HK-2 (cell line): ENCODE measurements around the gene RUFY3.
"Not testable (repeated sequence)": the region's sequence is repeated elsewhere in the genome, so short reads cannot be mapped to it uniquely, and the experiment has no call there.

Experiments
- DNase-seq: peaks from one replicate; pipeline ENCODE4 v3.0.0-alpha.2; 2018; ENCODE audit not compliant: unreplicated experiment

RUFY3 gene

GRCh38 chr4:70706044-70706461, 15.7 kb upstream of the RUFY3 start:
- DNase-seq: no peak

- DNase-seq: no peak
Measured at GRCh38 chr4:70706516-70706915, 15.2 kb upstream of the RUFY3 start.

GRCh38 chr4:70709611-70710205, 12.1 kb upstream of the RUFY3 start:
- DNase-seq: no peak

DNA sequence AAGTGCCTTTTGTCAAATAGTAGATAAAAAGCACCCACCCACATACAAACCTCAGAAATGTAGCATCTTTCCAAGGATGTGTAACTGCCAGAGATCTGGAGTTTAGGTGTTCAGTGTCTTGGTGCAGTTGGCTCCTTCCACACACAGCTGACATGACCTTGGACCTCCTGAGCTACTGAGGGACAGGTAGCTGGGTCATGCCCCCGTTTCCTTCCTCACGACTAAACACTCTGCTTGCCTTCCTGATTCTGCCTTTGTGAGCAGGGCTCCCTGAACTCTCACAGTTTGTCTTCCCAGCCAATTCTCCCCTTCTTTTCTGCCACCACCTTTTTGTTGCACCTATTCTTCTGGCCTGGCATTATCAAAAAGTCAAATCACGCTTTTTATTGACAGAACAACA, 10.2 kb upstream of the RUFY3 start:
- no peak for DNase-seq

- no peak for DNase-seq
Measured at GRCh38 chr4:70712150-70712549, 9.6 kb upstream of the RUFY3 start.

DNA sequence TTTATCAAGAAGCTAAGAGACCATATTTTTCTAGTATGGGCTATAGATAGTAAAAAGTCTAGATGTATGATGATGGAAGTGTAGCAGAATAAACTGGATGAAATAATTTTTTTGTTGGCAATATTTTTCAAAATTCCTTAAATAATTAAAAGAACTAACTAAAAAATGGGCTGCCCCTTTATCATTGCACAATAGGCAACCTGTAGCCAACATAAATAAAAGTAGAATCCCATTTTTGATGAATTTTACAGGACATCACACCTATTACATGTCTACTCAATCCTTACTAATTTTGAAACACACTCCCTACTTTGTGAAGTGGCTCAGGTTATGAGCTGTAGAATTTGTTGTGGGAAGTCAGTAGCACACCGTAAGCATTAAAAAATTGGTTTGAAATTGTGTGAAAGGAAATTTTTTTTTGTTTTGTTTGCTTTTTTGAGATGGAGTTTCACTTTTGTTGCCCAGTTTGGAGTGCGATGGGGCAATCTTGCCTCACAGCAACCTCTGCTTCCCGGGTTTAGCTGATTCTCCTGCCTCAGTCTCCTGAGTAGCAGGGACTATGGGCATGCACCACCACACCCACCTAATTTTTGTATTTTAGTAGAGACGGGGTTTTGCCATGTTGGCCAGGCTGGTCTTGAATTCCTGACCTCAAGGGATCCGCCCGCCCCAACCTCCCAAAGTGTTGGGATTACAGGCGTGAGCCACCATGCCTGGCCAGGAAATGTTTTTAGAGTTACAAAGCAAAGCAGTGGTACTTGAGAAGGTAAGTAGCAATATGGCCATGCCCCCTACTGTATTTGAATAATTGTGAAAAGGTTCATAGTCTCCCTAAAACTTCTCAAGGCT, 8.9 kb upstream of the RUFY3 start:
- no peak for DNase-seq

GRCh38 chr4:70713453-70714078, 8.2 kb upstream of the RUFY3 start:
- DNase-seq: no peak

DNA sequence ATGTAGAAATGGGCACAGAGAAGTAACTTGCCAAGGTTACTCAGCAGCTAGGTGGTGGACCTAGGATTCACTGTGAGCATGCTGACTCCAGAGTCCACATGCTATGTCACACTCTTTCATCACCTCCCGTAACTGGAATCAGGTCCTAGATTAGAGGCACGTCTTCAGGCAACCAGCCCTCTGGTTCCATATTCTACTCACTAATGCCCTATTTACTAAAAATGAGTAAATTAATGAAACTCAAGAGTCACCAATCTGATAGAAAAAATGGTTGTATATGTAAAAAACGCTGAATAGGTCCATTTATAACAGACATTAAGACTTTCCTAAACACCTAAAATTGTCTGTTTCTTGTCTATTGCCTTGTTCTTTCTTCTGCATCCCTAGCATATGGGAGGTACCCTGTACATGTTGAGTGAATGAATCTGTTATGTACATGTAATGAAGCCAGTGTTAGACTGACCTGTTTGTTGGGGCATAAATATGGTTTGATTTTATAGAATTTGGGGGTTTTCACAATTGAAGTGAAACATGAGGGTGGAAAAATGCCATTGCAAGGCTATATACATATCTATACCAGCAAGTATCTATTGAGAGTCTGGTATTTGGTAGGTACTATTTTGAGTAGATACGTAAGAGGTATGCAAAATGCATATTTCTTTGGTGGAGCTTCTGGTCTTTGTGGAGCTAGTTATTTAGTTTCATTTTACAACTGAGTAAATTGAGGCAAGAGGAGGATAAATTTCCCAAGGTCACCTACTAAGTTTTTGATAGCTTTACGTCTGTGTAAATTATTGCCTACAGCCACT, 7.5 kb upstream of the RUFY3 start:
- DNase-seq: no peak

DNA sequence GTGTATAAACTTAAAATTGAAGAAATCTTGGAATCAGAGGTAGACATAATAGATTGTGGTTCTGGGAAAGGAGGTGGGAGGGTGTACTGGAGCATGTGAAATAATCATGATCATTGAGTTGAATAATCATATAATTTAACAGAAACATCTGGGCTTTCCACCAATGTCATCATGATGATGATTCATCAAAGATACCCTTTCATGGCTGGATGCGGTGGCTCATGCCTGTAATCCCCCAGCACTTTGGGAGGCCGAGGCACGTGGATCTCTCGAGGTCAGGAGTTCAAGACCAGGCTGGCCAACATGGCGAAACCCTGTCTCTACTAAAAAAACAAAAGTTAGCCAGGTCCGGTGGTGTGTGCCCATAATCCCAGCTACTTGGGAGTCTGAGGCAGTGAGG, 6.7 kb upstream of the RUFY3 start:
- DNase-seq: no peak

DNA sequence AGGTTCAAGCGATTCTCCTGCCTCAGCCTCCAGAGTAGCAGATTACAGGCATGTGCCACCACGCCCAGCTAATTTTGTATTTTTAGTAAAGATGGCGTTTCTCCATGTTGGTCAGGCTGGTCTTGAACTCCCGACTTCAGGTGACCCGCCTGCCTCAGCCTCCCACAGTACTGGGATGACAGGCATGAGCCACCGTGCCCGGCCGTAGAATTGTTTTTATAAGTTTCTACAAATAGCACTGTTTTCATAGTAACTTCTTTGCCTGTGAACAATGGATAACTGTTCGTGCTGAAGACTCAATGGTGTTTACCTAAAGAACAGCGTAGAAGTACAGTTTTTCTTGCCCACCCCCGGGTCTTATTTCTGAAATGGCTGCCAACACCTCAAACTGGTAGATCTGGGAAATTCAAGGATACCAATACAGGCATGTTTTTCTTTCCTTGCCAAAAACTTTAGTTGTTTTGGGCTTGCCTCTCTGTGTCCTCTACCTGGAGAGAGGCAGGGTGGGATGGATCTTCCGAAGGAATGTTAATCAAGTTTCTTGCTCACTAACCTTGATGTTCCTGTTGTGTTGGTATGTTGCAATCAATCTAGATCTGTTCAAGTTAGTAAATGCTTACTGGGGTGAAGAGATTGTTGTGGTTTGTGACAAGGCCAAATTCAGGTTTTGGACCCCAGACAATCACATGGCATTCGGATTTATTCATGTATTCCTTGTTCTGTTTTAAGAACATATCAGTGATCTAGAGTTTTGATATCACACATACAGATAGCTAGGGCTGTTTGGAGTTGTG, 2.8 kb upstream of the RUFY3 start:
- DNase-seq: no peak

- no peak for DNase-seq
Measured at GRCh38 chr4:70722199-70722791, 531 bp downstream of the RUFY3 start.

- DNase-seq: no peak
Measured at GRCh38 chr4:70724463-70724862, 2.7 kb downstream of the RUFY3 start.

DNA sequence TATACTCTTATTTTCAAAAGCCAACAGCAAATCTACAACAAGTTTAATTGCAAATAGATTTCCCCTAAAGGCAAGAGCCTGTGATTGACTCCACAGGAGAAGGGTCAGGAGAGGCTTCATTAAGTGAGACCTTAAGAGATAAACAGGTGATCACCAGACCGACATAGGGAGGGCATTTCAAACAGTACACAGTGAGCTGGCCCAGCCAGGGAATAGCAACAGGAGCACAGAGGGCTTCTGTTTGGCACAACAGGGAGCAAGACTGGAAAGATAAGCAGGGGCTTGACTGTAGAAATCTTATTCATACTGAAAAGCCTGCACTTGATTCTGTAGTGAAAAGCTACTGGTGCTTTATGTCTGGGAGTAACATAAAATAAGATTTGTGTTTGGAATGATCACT, 3.9 kb downstream of the RUFY3 start:
- DNase-seq: no peak

GRCh38 chr4:70726515-70726914, 4.8 kb downstream of the RUFY3 start:
- not testable (repeated sequence) for DNase-seq

GRCh38 chr4:70728091-70728490, 6.3 kb downstream of the RUFY3 start:
- no peak for DNase-seq

DNA sequence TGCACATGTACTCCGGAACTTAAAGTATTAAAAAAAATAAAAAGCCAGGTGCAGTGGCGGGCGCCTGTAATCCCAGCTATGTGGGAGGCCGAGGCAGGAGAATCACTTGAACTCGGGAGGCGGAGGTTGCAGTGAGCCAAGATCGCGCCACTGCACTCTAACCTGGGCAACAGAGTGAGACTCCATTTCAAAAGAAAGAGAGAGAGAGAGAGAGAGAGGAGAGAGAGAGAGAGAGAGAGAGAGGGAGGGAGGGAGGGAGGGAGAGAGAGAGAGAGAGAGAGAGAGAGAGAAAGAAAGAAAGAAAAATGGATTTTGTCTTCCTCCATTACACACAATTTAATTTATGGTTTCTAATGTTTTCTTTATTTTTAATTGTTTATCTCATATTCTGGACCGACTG, 11.1 kb downstream of the RUFY3 start:
- DNase-seq: not testable (repeated sequence)

DNA sequence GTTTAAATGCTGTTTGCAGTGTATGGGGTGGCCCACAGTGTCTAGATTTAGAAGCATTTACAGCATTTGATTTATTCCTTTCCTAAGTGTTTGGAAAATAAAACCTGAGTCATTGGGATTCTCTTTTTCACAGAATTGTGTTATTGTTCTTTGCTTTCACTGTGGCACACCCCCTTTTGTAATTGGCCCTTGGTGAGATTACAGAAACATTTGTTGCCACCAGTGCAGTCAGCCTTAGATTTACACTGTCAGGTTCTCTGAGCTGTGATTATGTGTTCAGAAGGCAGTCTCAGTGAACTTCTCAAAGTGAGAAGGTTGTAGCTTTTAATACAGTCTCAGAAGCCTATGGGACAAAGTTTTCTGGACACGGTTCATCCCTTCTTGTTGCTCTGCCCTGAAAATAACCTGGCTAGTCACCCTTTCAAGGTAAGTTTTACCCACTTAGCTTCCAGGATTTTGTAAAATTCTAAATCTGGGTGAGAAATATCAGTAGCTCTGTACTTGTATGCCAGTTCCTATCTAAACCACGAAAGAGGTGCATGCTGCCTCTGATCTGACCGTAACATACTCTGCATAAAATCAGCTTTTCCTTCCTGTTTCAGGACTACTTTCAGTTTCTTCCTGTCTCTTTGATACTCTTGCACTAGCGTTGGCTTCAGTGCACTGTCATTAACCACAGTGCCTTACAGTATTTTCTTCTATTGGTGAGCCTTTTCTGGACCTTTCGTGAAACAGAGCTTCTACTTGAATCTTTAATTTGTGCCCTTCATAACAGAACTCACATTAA, 12.6 kb downstream of the RUFY3 start:
- DNase-seq: no peak

DNA sequence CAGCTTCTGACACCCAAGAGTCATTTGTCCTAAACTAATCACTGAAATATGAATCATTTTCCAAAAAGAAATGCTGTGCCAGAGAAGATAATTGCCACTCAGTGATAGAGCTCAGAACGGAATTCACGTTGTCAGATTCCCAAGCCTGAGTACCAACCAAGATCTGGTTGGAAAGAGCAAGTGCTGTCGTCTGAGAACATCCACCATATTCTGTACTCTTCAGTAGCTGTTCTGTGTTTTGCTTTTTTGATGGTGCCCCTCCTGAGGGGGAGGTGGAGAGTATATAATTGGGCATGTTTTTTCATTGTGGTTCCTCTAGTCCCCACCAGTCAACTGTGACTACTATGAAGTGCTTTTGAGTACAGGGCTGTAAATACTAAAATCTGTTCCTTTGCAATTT, 13.2 kb downstream of the RUFY3 start:
- DNase-seq: no peak

DNA sequence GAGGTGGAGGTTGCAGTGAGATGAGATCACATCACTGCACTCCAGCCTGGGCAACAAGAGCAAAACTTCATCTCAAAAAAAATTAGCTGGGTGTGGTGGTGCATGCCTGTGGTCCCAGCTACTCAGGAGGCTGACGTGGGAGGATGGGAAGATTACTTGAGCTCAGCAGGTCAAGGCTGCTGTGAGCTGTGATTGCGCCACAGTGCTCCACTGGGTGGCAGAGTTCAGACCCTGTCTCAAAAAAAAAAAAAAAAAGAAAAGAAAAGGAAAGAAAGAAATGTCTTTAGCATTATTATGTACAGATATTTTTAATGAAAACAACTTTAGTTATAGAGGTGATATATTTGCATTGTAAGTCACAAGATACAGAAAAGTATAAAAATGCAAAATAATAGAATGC, 14.2 kb downstream of the RUFY3 start:
- peak; percentile 9 for DNase-seq

- no peak for DNase-seq
Measured at GRCh38 chr4:70737006-70737405, 15.2 kb downstream of the RUFY3 start.
